H1 (cell line): ENCODE results near the gene MPIG6B. TPM values are rescaled to one million over a fixed set of nuclear protein-coding genes. Genes with fewer than 3 reads are reported as not detected.

ENCODE experiments used
- CTCF ChIA-PET: fragments of 300-600 bp; sonication (Branson Sonifier 250); formaldehyde crosslinking; loops from one replicate; lab custom pipeline; 2021; ENCODE audit not compliant: partially characterized antibody; lab: Charles Lee
- POLR2A ChIA-PET: fragments of 300-600 bp; sonication (Branson Sonifier 250); formaldehyde crosslinking; loops from one replicate; lab custom pipeline; 2021; ENCODE audit warnings: inconsistent platforms; ENCODE audit not compliant: partially characterized antibody; lab: Charles Lee
- DNase-seq, 2 experiments: peaks; one replicate each; pipeline versions ENCODE4 v3.0.0 to v3.0.0-alpha.2; 2010 to 2022; ENCODE audit warnings: low spot score in 2 of 2, low read depth in 1 of 2, mixed read lengths in 1 of 2
- FAIRE-seq: peaks from 2 replicates; lab custom pipeline; 2011; peaks lifted over from hg19 to GRCh38; lab: Jason Lieb, UNC
- H2AFZ ChIP-seq: 2 replicates; pipeline ENCODE4 v1.8.1; 2012; ENCODE audit warnings: low read length, inconsistent platforms
- H2AK5ac ChIP-seq: 2 replicates; pipeline ENCODE4 v1.6.1; 2013; ENCODE audit warnings: low read depth, low read length
- H2BK120ac ChIP-seq: replicated peaks from 2 replicates; pipeline ENCODE3; 2013; ENCODE audit warnings: low read depth, low read length, inconsistent platforms
- H2BK12ac ChIP-seq: 2 replicates; pipeline ENCODE4 v1.6.1; 2013; ENCODE audit warnings: low read depth, low read length
- H2BK15ac ChIP-seq: 2 replicates; pipeline ENCODE4 v1.6.1; 2013; ENCODE audit warnings: low read length
- H2BK20ac ChIP-seq: 2 replicates; pipeline ENCODE4 v1.6.1; 2013; ENCODE audit warnings: low read length
- H2BK5ac ChIP-seq: 2 replicates; pipeline ENCODE4 v1.6.1; 2013; ENCODE audit warnings: low read depth, low read length
- H3K14ac ChIP-seq: 2 replicates; pipeline ENCODE4 v1.6.1; 2013; ENCODE audit warnings: inconsistent platforms; ENCODE audit not compliant: insufficient read length
- H3K18ac ChIP-seq: 2 replicates; pipeline ENCODE4 v1.6.1; 2013; ENCODE audit warnings: low read length; ENCODE audit errors: extremely low read depth
- H3K23ac ChIP-seq: 2 replicates; pipeline ENCODE4 v1.6.1; 2013; ENCODE audit warnings: inconsistent platforms; ENCODE audit not compliant: insufficient read length
- H3K23me2 ChIP-seq: 2 replicates; pipeline ENCODE4 v1.6.1; 2013; ENCODE audit warnings: low read depth, low read length
- H3K27ac ChIP-seq: 2 replicates; pipeline ENCODE4 v1.6.1; 2011; ENCODE audit warnings: low read depth, low read length, inconsistent platforms
- H3K27me3 ChIP-seq, 4 experiments: replicated peaks in 1 of 4; 1 replicate in 1 of 4; 2 replicates in 3 of 4; pipeline versions ENCODE4 v1.6.1 to v1.8.1; 2011 to 2013; ENCODE audit warnings: low read length in 3 of 4, mild to moderate bottlenecking in 3 of 4, inconsistent platforms in 2 of 4, mixed read lengths in 2 of 4, moderate library complexity in 1 of 4; ENCODE audit not compliant: control insufficient read depth in 3 of 4, insufficient read depth in 3 of 4; ENCODE audit errors: extremely low read depth in 1 of 4
- H3K36me3 ChIP-seq, 4 experiments: 2 replicates each; pipeline versions ENCODE4 v1.6.1 to v1.8.1; 2011 to 2013; ENCODE audit warnings: mild to moderate bottlenecking in 4 of 4, low read length in 3 of 4, moderate library complexity in 2 of 4, control low read depth in 1 of 4, inconsistent platforms in 1 of 4; ENCODE audit not compliant: insufficient read depth in 4 of 4, control insufficient read depth in 2 of 4
- H3K4ac ChIP-seq: replicated peaks from 2 replicates; pipeline ENCODE3; 2013; ENCODE audit warnings: low read length, low read depth, mixed read lengths, inconsistent platforms; ENCODE audit not compliant: insufficient read length
- H3K4me1 ChIP-seq, 4 experiments: replicated peaks in 1 of 4; 1 replicate in 1 of 4; 2 replicates in 3 of 4; pipeline versions ENCODE4 v1.6.1 to v1.8.1; 2011 to 2013; ENCODE audit warnings: low read length in 3 of 4, inconsistent platforms in 2 of 4, mixed read lengths in 1 of 4; ENCODE audit not compliant: insufficient read depth in 4 of 4, control insufficient read depth in 3 of 4
- H3K4me2 ChIP-seq, 2 experiments: 2 replicates each; pipeline versions ENCODE4 v1.6.1 to v1.8.1; 2011 to 2013; ENCODE audit warnings: low read depth in 2 of 2, low read length in 2 of 2, control low read depth in 1 of 2, inconsistent platforms in 1 of 2, mild to moderate bottlenecking in 1 of 2; ENCODE audit not compliant: insufficient read depth in 1 of 2
- H3K4me3 ChIP-seq, 4 experiments: fragments of 200-600, 300-600 bp in 1 of 4; sonication (generic), shearing (Covaris generic), sonication (Bioruptor Twin) in 1 of 4; 2 replicates each; pipeline versions ENCODE4 v1.5.1 to v1.8.1; 2011 to 2016; ENCODE audit warnings: low read length in 4 of 4, low read depth in 3 of 4, control low read depth in 2 of 4, inconsistent platforms in 2 of 4, mild to moderate bottlenecking in 2 of 4, mixed read lengths in 1 of 4, moderate library complexity in 1 of 4; ENCODE audit not compliant: insufficient read depth in 2 of 4; ENCODE audit errors: extremely low read depth in 1 of 4
- H3K56ac ChIP-seq: replicated peaks from 2 replicates; pipeline ENCODE3; 2013; ENCODE audit warnings: low read depth, mild to moderate bottlenecking, mixed read lengths, low read length, inconsistent platforms; ENCODE audit not compliant: insufficient read length
- H3K79me1 ChIP-seq: 2 replicates; pipeline ENCODE4 v1.6.1; 2013; ENCODE audit warnings: low read depth, low read length, control low read depth
- H3K79me2 ChIP-seq, 2 experiments: 2 replicates each; pipeline versions ENCODE4 v1.6.1 to v1.8.1; 2012 to 2013; ENCODE audit warnings: low read length in 2 of 2, mild to moderate bottlenecking in 2 of 2, inconsistent platforms in 1 of 2; ENCODE audit not compliant: insufficient read depth in 2 of 2, control insufficient read depth in 1 of 2
- H3K9ac ChIP-seq, 4 experiments: replicated peaks in 1 of 4; 1 replicate in 1 of 4; 2 replicates in 3 of 4; pipeline versions ENCODE4 v1.6.1 to v1.8.1; 2011 to 2013; ENCODE audit warnings: low read depth in 3 of 4, low read length in 3 of 4, control low read depth in 2 of 4, mild to moderate bottlenecking in 2 of 4, moderate library complexity in 2 of 4, inconsistent platforms in 1 of 4; ENCODE audit errors: extremely low read depth in 1 of 4
- H3K9me3 ChIP-seq, 2 experiments: 2 replicates each; pipeline versions ENCODE4 v1.6.1 to v1.8.1; 2012 to 2013; ENCODE audit warnings: mild to moderate bottlenecking in 2 of 2, moderate library complexity in 2 of 2, control low read depth in 1 of 2, inconsistent platforms in 1 of 2, low read depth in 1 of 2, low read length in 1 of 2, mixed read lengths in 1 of 2; ENCODE audit not compliant: insufficient read depth in 2 of 2
- H4K20me1 ChIP-seq, 2 experiments: replicated peaks in 1 of 2; 2 replicates each; pipeline versions ENCODE3 to v1.8.1; 2011 to 2013; ENCODE audit warnings: inconsistent platforms in 2 of 2, low read length in 2 of 2, mild to moderate bottlenecking in 1 of 2; ENCODE audit not compliant: insufficient read depth in 2 of 2, control insufficient read depth in 1 of 2
- H4K5ac ChIP-seq: 2 replicates; pipeline ENCODE4 v1.6.1; 2013; ENCODE audit warnings: low read length, low read depth, mixed read lengths, inconsistent platforms; ENCODE audit not compliant: insufficient read length
- H4K8ac ChIP-seq: 2 replicates; pipeline ENCODE4 v1.8.0; 2013; ENCODE audit warnings: mild to moderate bottlenecking, moderate library complexity, low read length, inconsistent platforms; ENCODE audit not compliant: insufficient read depth; ENCODE audit errors: extremely low read depth
- H4K91ac ChIP-seq: replicated peaks from 2 replicates; pipeline ENCODE3; 2013; ENCODE audit warnings: low read length, mixed read lengths, inconsistent platforms; ENCODE audit not compliant: insufficient read length
- ASH2L ChIP-seq: fragments of 200-600, 300-600 bp; sonication (generic); IDR thresholded peaks from one replicate; pipeline ENCODE4 v1.7.1; 2017; ENCODE audit warnings: low read length
- whole genome bisulfite sequencing, 2 experiments: shearing (Covaris generic) in 1 of 2; methylation state at CpG; one replicate each; pipeline versions ENCODE4 v1.1.6 to v1.1.7; 2013 to 2015; ENCODE audit warnings: low lambda C conversion rate in 2 of 2, mixed read lengths in 2 of 2, inconsistent platforms in 1 of 2, low coverage in 1 of 2, missing lambda C conversion rate in 1 of 2; ENCODE audit not compliant: insufficient replicate concordance in 2 of 2, insufficient coverage in 1 of 2, insufficient read length in 1 of 2; ENCODE audit errors: extremely low coverage in 1 of 2, missing lambda C conversion rate in 1 of 2; 5-methylcytosine and 5-hydroxymethylcytosine counted together
- polyA plus RNA-seq, 7 experiments: library from polyadenylated mRNA; depleted of rRNA in 3 of 7; stranded (reverse) in 5 of 7; unstranded in 2 of 7; fragments of >200 nt in 5 of 7; fragments of 200-250 nt in 2 of 7; gene quantifications; 1 replicate in 5 of 7; 2 replicates in 1 of 7; 4 replicates in 1 of 7; pipeline versions ENCODE4 v1.2.1 to v1.2.3, GENCODE V29; 2011 to 2013; ENCODE audit warnings: missing spikeins in 2 of 7, mixed read lengths in 2 of 7
- total RNA-seq: library from RNA; stranded (reverse); fragmentation: NEBNext Ultra II Directional; extraction: Animal tissue kit (Norgen Biotek cat#: 25700); gene quantifications from 2 replicates; pipeline ENCODE4 v1.2.1, GENCODE V29; 2021

The MPIG6B gene
- total and polyA plus RNA-seq, 2 of the 8 experiments (the other 6 are each of a cell fraction or from before 2014, with no cell fraction given): 0.18 TPM; not detected in 1

DNA sequence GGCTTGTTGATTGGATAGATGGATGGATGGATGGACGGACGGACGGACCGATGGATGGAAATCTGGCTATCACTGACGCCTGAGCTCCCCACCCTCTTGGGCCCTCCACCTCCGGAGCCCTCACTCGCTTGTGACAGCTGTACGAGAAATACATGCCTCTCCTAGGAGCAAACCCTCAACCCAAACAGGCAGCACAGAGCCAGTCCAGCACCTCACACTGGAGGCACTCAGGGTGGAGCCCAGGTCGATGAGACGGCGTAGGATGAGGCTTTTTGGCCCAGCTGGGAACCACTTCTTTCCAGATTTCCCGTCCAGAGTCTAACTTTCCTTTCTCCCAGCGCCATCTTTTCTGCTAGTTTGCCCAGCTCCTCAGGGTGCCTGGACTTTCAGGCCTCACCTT lies 39.6 kb upstream of the MPIG6B start:
- H4K5ac ChIP-seq: no peak overlapping the region
- peak overlapping the region; percentile 86 to 90 for H3K4me2 ChIP-seq
- peak overlapping the region; percentile 37; the same call in 1 of the 2 replicates for H2AFZ ChIP-seq
- H2BK5ac ChIP-seq: no peak overlapping the region
- peaks cover 0 to 10% (median 8%) of the 10 kb centered on the region in 4 experiments; a peak in 5 of 7 replicates for H3K4me1 ChIP-seq
- H3K36me3 ChIP-seq: peaks cover 0 to 13% (median 9%) of the 10 kb centered on the region in 4 experiments; a peak in 4 of 8 replicates
- no peaks in the 10 kb centered on the region for H3K79me1 ChIP-seq
- no peak overlapping the region for H3K27ac ChIP-seq
- H2AK5ac ChIP-seq: no peak overlapping the region
- FAIRE-seq (no peak), DNase-seq (no peak)
- no peak overlapping the region for H3K14ac ChIP-seq
- H3K4ac ChIP-seq: no peak overlapping the region
- CTCF ChIA-PET: interaction anchor here (0.6 to 2.5 kb wide), 8 partner anchors 20 to 240 kb away, joined by 3 to 11 read pairs (median 5); partner anchors contain the start of gene ABHD16A
- H3K79me2 ChIP-seq: no peaks in the 10 kb centered on the region
- H4K8ac ChIP-seq: no peak overlapping the region
- H3K56ac ChIP-seq: no peak overlapping the region
- peaks cover 11% of the 10 kb centered on the region; the same call in 1 of the 2 replicates for H3K23me2 ChIP-seq
- no peak overlapping the region for H4K91ac ChIP-seq
- H3K9me3 ChIP-seq: no peaks in the 10 kb centered on the region
- H3K23ac ChIP-seq: no peak overlapping the region
- 63% methylated on average over 13 of the region's 13 CpGs; no CpG with 5 or more reads in 1 of the 2 experiments for WGBS, 2 experiments
- H3K18ac ChIP-seq: no peak overlapping the region; the same call in 1 of the 2 replicates
- H4K20me1 ChIP-seq: no peaks in the 10 kb centered on the region
- H3K4me3 ChIP-seq: peak overlapping the region; percentile 58 to 76 (median 63); a peak in 6 of 8 replicates
- H2BK120ac ChIP-seq: no peak overlapping the region
- peak overlapping the region in 1 of 4 experiments; percentile 64; a peak in 3 of 7 replicates for H3K9ac ChIP-seq
- H2BK15ac ChIP-seq: peak overlapping the region; percentile 53; the same call in 1 of the 2 replicates
- H3K27me3 ChIP-seq: peaks cover 3 to 13% (median 12%) of the 10 kb centered on the region in 4 experiments; a peak in 6 of 7 replicates
- POLR2A ChIA-PET: interaction anchor here (0.8 to 2.0 kb wide), 11 partner anchors 9 to 153 kb away, joined by 3 to 11 read pairs (median 4); partner anchors contain the start of genes ABHD16A, BAG6, C6orf47 and DDX39B
- 0 out of 2 replicates have a peak overlapping the region, but pooled peaks have one; percentile 62 for H2BK12ac ChIP-seq
- TF ChIP-seq ASH2L: no peak
- TF ChIP-seq, all 59 proteins: peak for 0
- no peak overlapping the region for H2BK20ac ChIP-seq
